Fibroblast of lung (primary cell): ENCODE results near the gene ARHGEF26. TPM values are rescaled to one million over a fixed set of nuclear protein-coding genes. Genes with fewer than 3 reads are reported as not detected.

Experiments used
- DNase-seq, 2 donors: peaks; one replicate each; pipeline versions ENCODE4 v3.0.0 to v3.0.0-alpha.2; 2010; ENCODE audit warnings: low read depth in 2 of 2
- H2AFZ ChIP-seq: 2 replicates; pipeline ENCODE4 v1.5.1; 2012; ENCODE audit warnings: low read length, control low read depth, inconsistent platforms
- H3K27ac ChIP-seq: 2 replicates; pipeline ENCODE4 v1.5.1; 2011; ENCODE audit warnings: low read length, control low read depth; ENCODE audit not compliant: insufficient read depth
- H3K27me3 ChIP-seq: 2 replicates; pipeline ENCODE4 v1.5.1; 2011; ENCODE audit warnings: mild to moderate bottlenecking, low read length; ENCODE audit not compliant: control insufficient read depth, insufficient read depth
- H3K36me3 ChIP-seq: 2 replicates; pipeline ENCODE4 v1.5.1; 2011; ENCODE audit warnings: low read length; ENCODE audit not compliant: control insufficient read depth, insufficient read depth
- H3K4me1 ChIP-seq: 2 replicates; pipeline ENCODE4 v1.5.1; 2011; ENCODE audit warnings: low read length; ENCODE audit not compliant: control insufficient read depth, insufficient read depth; ENCODE audit errors: extremely low read depth
- H3K4me2 ChIP-seq: 2 replicates; pipeline ENCODE4 v1.5.1; 2011; ENCODE audit warnings: low read length, control low read depth; ENCODE audit not compliant: insufficient read depth; ENCODE audit errors: extremely low read depth
- H3K4me3 ChIP-seq, 4 experiments: fragments of 200-600 bp in 1 of 4; sonication (generic) in 1 of 4; replicated peaks in 1 of 4; 2 replicates each; pipeline ENCODE4 v1.5.1; 2011 to 2016; ENCODE audit warnings: low read length in 4 of 4, low read depth in 3 of 4, mild to moderate bottlenecking in 3 of 4, control low read depth in 2 of 4, inconsistent platforms in 1 of 4, mixed read lengths in 1 of 4; ENCODE audit not compliant: insufficient read depth in 1 of 4; ENCODE audit errors: control extremely low read depth in 1 of 4
- H3K79me2 ChIP-seq: 2 replicates; pipeline ENCODE4 v1.5.1; 2012; ENCODE audit warnings: mild to moderate bottlenecking, low read length, inconsistent platforms; ENCODE audit not compliant: control insufficient read depth, insufficient read depth
- H3K9ac ChIP-seq: 2 replicates; pipeline ENCODE4 v1.5.1; 2011; ENCODE audit warnings: mild to moderate bottlenecking, low read length, control low read depth; ENCODE audit not compliant: insufficient read depth
- H3K9me3 ChIP-seq: 2 replicates; pipeline ENCODE4 v1.5.1; 2012; ENCODE audit warnings: low read depth, low read length; ENCODE audit not compliant: control insufficient read depth, insufficient read depth
- H4K20me1 ChIP-seq: 2 replicates; pipeline ENCODE4 v1.5.1; 2011; ENCODE audit warnings: low read length; ENCODE audit not compliant: control insufficient read depth, insufficient read depth; ENCODE audit errors: extremely low read depth
- EZH2 ChIP-seq: IDR thresholded peaks from 2 replicates; pipeline ENCODE4 v1.5.1; 2012; ENCODE audit warnings: low read length, control low read depth, mild to moderate bottlenecking; ENCODE audit errors: missing control alignments
- polyA plus RNA-seq, 2 donors: library from polyadenylated mRNA; depleted of rRNA in 1 of 2; stranded (reverse) in 1 of 2; unstranded in 1 of 2; fragments of >200 nt; gene quantifications; 2 replicates each; pipeline ENCODE4 v1.2.1, GENCODE V29; 2011 to 2012; ENCODE audit warnings: missing spikeins in 1 of 2
- total RNA-seq: library from RNA; depleted of rRNA; stranded (reverse); fragments of >200 nt; gene quantifications from 2 replicates; pipeline ENCODE4 v1.2.1, GENCODE V29; 2014
- TF ChIP-seq, protein P1 (sequence below), 2 donors: IDR thresholded peaks in 1 of 2; conservative IDR thresholded peaks in 1 of 2; 1 replicate in 1 of 2; 2 replicates in 1 of 2; pipeline ENCODE4 v1.5.1; 2011 to 2012; ENCODE audit warnings: low read length in 2 of 2, control low read depth in 1 of 2, inconsistent platforms in 1 of 2, low read depth in 1 of 2, mild to moderate bottlenecking in 1 of 2

Gene ARHGEF26
- total and polyA plus RNA-seq, 2 donors (not counting 1 experiment from before 2014, with no cell fraction given) = 0.72 to 2.1 TPM

DNA sequence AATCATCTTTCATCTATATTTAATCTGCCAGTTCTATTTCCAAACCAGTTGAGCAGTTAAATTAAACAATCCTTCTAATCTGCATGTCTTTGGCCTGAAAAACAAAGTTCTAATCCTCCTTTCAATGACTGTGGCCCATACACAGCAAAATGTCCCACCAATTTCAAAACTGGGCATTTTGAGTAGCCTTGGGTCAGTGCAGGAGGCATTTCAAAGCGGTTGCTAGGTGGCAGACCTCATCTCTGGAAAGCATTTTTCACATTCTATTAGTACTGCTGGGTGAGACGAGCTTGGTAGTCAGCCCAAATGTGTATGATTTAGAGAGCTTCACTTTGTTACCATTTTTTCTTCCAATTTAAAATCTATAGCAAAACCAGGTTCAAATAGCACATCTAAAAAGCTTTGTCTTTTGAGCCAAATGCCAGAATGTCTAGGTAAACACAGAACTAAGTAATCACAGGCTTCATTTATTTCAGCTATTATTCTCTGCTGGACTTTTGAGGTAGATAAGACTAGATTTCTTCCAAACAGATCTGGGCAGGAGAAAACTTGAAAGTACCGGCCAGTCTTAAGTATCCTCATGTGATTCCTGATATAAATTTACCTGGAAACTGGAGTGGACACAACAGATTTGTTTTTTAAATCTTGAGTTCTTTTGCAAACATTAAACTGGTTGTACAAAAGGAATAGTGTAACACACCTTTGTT lies 8.9 kb upstream of the ARHGEF26 start:
- no peaks in the 10 kb centered on the region for H4K20me1 ChIP-seq
- no peak overlapping the region for H3K27ac ChIP-seq
- H3K36me3 ChIP-seq = no peaks in the 10 kb centered on the region
- no peak overlapping the region for H3K4me2 ChIP-seq
- H3K9ac ChIP-seq = no peak overlapping the region
- H3K27me3 ChIP-seq = no peaks in the 10 kb centered on the region
- H3K4me1 ChIP-seq = no peaks in the 10 kb centered on the region
- no peaks in the 10 kb centered on the region for H3K79me2 ChIP-seq
- no peak overlapping the region for H2AFZ ChIP-seq
- no peak overlapping the region for H3K4me3 ChIP-seq
- DNase-seq = no peak
- no peaks in the 10 kb centered on the region for H3K9me3 ChIP-seq
- TF ChIP-seq EZH2 = no peak
- TF ChIP-seq, protein P1, sequence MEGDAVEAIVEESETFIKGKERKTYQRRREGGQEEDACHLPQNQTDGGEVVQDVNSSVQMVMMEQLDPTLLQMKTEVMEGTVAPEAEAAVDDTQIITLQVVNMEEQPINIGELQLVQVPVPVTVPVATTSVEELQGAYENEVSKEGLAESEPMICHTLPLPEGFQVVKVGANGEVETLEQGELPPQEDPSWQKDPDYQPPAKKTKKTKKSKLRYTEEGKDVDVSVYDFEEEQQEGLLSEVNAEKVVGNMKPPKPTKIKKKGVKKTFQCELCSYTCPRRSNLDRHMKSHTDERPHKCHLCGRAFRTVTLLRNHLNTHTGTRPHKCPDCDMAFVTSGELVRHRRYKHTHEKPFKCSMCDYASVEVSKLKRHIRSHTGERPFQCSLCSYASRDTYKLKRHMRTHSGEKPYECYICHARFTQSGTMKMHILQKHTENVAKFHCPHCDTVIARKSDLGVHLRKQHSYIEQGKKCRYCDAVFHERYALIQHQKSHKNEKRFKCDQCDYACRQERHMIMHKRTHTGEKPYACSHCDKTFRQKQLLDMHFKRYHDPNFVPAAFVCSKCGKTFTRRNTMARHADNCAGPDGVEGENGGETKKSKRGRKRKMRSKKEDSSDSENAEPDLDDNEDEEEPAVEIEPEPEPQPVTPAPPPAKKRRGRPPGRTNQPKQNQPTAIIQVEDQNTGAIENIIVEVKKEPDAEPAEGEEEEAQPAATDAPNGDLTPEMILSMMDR (conservative IDR thresholded peaks at IDR 0.05 in 1 of 2, IDR thresholded peaks at IDR 0.05 in 1 of 2; ENCODE audit: low read depth in 1 of 2, low read length in 2 of 2) = no peak

GRCh38 chr3:154113609-154114008 lies 7.6 kb upstream of the ARHGEF26 start:
- H3K4me2 ChIP-seq = no peak overlapping the region

DNA sequence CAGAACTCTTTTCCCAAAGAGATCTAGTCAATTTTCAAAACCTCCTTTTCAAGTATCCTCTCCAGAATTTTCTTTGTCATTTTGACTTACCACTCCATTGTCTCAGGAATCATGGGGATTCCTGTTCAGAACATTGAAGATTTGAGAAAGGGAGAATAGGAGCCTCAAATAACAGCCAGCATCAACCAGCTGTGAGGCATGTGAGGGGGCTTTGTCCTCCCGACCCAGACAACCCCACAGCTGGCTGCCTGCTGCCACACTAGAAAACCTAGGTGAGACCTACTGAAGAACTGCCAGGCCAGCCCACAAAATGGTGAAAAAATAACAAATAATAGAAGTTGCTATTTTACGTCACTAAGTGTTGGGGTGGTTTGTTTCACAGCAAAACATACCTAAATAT lies 5.9 kb upstream of the ARHGEF26 start:
- no peaks in the 10 kb centered on the region for H4K20me1 ChIP-seq
- H3K27me3 ChIP-seq = no peaks in the 10 kb centered on the region
- DNase-seq = no peak
- no peak overlapping the region for H3K4me2 ChIP-seq
- no peak overlapping the region for H2AFZ ChIP-seq
- no peaks in the 10 kb centered on the region for H3K79me2 ChIP-seq
- TF ChIP-seq, protein P1 (conservative IDR thresholded peaks at IDR 0.05 in 1 of 2, IDR thresholded peaks at IDR 0.05 in 1 of 2; ENCODE audit: low read depth in 1 of 2, low read length in 2 of 2) = no peak
- no peak for TF ChIP-seq EZH2
- H3K9ac ChIP-seq = no peak overlapping the region
- no peaks in the 10 kb centered on the region for H3K9me3 ChIP-seq
- H3K4me1 ChIP-seq = no peaks in the 10 kb centered on the region
- H3K27ac ChIP-seq = no peak overlapping the region
- H3K4me3 ChIP-seq = no peak overlapping the region
- no peaks in the 10 kb centered on the region for H3K36me3 ChIP-seq

More at GRCh38 chr3:154113609-154114008, 7.6 kb upstream of the ARHGEF26 start:
- no peak overlapping the region for H3K4me3 ChIP-seq
- DNase-seq = no peak
- H3K4me1 ChIP-seq = no peaks in the 10 kb centered on the region
- no peak overlapping the region for H2AFZ ChIP-seq
- H3K9ac ChIP-seq = no peak overlapping the region
- H3K36me3 ChIP-seq = no peaks in the 10 kb centered on the region
- no peaks in the 10 kb centered on the region for H3K79me2 ChIP-seq
- H3K27ac ChIP-seq = no peak overlapping the region
- H3K9me3 ChIP-seq = no peaks in the 10 kb centered on the region
- H3K27me3 ChIP-seq = no peaks in the 10 kb centered on the region
- TF ChIP-seq, protein P1 (conservative IDR thresholded peaks at IDR 0.05 in 1 of 2, IDR thresholded peaks at IDR 0.05 in 1 of 2; ENCODE audit: low read depth in 1 of 2, low read length in 2 of 2) = no peak
- no peak for TF ChIP-seq EZH2
- no peaks in the 10 kb centered on the region for H4K20me1 ChIP-seq
